HG02571 (cell line): Measurements from ENCODE around the gene LAS1L.
"Not testable (repeated sequence)": the region's sequence is repeated elsewhere in the genome, so short reads cannot be mapped to it uniquely, and the experiment has no call there.

Source experiments
- ATAC-seq: cut with Tn5 transposase; IDR thresholded peaks from one replicate; pipeline ENCODE4 v1.9.1; 2021; ENCODE audit warnings: mild to moderate bottlenecking, moderate library complexity; ENCODE audit not compliant: unreplicated experiment

LAS1L gene

GRCh38 chrX:65518980-65519379, 15.6 kb downstream of the LAS1L start:
- ATAC-seq = not testable (repeated sequence)

DNA sequence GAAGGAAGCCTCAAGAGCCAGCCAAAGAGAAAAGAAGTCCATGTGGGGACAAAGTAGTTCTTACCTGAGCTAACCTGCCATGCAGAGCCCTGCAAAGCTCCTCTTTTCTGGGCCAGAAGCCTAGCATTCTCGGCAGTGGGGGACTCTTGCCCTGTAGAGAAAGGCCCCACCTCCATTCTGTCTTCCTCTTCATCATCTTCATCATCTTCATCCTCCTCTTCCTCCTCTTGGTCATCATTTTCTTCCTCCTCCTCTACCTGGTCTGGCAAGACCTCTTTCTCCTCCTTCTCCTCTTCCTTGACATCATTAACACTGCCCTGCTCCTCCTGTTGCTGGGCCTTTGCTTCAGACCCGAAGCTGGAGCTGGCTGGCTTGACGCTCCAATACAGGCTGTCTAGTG, 16.7 kb downstream of the LAS1L start:
- no peak for ATAC-seq

DNA sequence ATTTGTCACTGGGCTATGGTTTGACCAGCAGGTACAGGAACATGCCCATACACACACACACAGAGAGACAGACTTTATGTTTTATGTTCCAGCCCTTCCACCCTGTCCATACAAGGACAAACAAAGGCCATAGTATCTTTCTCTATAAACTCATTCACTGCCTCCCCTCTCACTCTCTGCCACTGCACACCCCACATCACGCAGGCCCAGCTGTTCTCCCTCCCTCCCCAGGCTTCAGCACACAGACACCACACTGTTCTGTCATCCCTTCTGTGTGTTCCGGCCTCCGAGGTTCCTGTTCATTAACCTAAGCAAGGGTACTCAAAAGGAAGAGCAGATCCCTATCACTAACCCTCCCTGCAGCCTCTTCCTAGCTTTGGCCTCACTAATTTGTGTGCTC, 17.8 kb downstream of the LAS1L start:
- ATAC-seq = no peak

DNA sequence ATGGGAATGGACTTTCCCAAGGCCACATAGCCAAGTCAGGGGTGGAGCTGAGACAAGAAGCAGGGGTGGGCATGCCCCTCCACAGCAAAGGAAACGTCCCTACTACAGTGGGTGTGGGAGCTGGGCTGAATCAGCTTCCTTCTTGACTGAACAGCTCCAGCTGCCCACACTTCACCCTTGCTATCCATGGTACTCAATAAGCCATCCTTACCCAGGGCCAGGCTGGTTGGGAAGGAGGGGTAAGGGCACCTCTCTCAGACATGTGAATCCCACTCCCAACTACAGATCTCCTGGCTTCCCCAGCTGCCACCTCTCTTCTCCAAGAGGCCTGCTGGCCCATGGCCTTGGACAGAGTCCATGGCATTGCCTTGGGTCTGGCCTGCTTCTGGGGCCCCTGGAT, 21.0 kb downstream of the LAS1L start:
- ATAC-seq = no peak

- no peak for ATAC-seq
Observed at GRCh38 chrX:65509400-65509799, 25.2 kb downstream of the LAS1L start.

DNA sequence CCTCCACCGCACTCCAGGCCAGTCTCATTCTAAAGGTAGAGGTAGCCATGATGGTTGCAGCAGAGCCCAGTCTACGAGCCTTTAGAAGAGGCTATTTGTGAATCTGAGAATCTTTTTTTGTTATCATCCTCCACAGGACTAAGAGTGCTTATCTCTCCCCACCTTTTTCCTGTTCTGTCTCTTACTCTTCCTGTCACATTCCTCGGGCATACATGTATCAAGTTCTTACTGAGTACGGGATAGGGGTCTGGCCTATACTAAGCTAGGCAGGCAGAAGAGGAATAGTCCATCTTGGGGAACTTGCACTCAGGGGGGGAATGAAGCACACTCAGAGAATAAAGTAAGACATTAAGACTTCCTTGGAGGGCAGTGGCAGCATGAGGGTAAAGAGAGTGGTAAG, 25.7 kb downstream of the LAS1L start:
- no peak for ATAC-seq

- no peak for ATAC-seq
Observed at GRCh38 chrX:65502618-65503017, 32.0 kb downstream of the LAS1L start.

- ATAC-seq = no peak
Observed at GRCh38 chrX:65493431-65493830, 41.2 kb downstream of the LAS1L start.

DNA sequence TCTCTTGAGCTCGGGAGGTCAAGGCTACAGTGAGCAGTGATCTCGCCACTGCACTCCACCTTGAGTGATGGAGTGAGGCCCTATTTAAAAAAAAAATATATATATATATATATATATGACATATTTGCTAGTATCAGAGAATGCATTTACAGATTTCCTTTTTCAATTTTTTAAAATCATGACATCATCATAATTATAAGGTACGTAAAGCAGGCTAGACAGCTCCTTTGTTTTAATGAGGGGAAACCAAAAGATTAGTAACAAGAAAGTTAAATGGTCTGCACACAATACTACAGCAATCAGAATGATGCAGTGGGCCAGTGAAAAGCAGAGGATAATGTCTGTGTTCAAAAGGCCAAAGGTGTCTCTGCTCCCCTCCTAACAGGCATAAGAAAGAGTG, 43.0 kb downstream of the LAS1L start:
- ATAC-seq = no peak

DNA sequence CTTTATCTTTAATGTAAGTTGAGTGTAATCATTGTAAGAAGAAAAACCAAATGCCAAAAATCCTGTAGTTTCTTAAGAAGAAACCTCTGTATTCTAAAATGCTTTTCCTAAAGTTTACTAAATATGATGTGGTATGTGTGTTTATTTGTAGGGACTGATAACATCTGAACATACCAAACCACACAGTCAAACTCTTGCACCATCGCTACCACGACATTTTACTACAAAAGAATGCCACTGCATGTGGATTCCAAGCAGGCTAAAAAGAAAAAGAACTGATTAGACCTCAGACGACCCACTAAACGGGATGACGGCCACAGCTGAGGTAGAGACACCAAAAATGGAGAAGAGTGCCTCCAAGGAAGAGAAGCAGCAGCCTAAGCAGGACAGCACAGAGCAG, 46.1 kb downstream of the LAS1L start:
- ATAC-seq = no peak

- no peak for ATAC-seq
Observed at GRCh38 chrX:65480960-65481359, 53.6 kb downstream of the LAS1L start.

GRCh38 chrX:65479102-65479501, 55.5 kb downstream of the LAS1L start:
- ATAC-seq = not testable (repeated sequence)

DNA sequence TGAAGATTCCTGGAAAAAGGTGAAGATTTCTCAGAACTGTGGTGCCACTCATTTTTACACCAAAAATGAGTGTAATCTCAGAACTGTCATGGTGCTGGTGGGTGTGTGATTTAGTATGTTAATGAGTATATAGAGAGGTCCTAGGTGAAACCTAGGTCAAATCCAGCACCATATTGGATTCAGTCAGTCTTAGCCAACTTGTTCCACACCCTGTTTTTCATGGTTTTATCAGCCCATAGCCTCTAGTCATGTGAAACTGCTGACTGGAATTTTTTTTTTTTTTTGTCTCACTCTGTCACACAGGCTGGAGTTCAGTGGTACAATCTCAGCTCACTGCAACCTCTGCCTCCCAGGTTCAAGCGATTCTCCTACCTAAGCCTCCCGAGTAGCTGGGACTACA, 58.0 kb downstream of the LAS1L start:
- no peak for ATAC-seq

GRCh38 chrX:65463550-65463949, 71.0 kb downstream of the LAS1L start:
- ATAC-seq = no peak
